ENCODE data around the gene PHACTR2.

The PHACTR2 gene

DNA sequence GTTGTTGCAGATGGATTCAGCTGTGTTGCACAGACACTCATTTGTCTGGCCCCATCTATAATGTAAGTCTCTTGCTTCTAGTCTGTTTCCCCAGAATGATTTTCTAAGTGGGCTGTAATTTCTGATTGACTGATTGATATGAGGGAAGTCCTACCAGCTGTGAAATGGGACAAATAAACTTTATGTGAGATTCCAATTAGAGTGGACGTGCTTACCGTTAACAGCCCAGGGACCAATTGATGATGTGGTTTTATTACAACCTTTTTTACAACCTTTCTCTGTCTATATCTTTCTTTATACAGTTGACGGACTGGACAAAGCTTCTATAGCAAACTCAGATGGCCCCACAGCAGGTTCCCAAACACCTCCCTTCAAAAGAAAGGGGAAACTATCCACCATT is 33.9 kb downstream of the PHACTR2 start:
- H3K27ac ChIP-seq (ENCODE audit: insufficient read depth, low read depth, low read length, poor library complexity, severe bottlenecking): no peak overlapping the region
- H3K36me3 ChIP-seq (ENCODE audit: control insufficient read depth, insufficient read depth, low read length): no peaks in the 10 kb centered on the region
- no peaks in the 10 kb centered on the region for H3K4me1 ChIP-seq (ENCODE audit: control insufficient read depth, insufficient read depth, low read length)
- no peaks in the 10 kb centered on the region for H3K27me3 ChIP-seq (ENCODE audit: control insufficient read depth, insufficient read depth, low read length, poor library complexity, severe bottlenecking)
- no peaks in the 10 kb centered on the region for H3K9me3 ChIP-seq (ENCODE audit: control insufficient read depth, low read length)
- no peak overlapping the region for H3K4me3 ChIP-seq (ENCODE audit: insufficient read depth, low read depth, low read length)
- 95% methylated on average over 3 of the region's 3 CpGs for WGBS, 2 experiments

DNA sequence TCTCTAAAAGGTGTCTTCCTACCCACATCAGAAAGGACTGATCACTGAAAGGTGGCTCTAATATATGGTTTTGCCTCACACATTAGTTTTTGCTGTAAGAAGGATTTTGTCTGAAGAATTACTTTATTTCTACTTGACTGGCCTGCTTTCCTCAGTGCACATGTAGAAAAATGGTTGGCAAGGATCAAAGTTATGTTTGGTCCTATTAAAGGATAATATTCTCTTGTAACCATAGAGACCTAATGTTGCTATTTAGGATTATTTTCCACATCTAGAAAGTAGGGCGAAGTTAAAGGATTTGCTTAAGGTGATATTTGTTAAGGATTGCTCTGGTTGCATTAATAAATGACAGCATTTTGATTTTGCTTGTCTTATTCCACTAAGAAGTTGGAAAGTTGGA is 40.7 kb downstream of the PHACTR2 start:
- no peaks in the 10 kb centered on the region for H3K9me3 ChIP-seq (ENCODE audit: control insufficient read depth, low read length)
- 100% methylated on average over 1 of the region's 1 CpG for WGBS, 2 experiments
- H3K4me1 ChIP-seq (ENCODE audit: control insufficient read depth, insufficient read depth, low read length): no peaks in the 10 kb centered on the region
- H3K27me3 ChIP-seq (ENCODE audit: control insufficient read depth, insufficient read depth, low read length, poor library complexity, severe bottlenecking): no peaks in the 10 kb centered on the region
- H3K36me3 ChIP-seq (ENCODE audit: control insufficient read depth, insufficient read depth, low read length): no peaks in the 10 kb centered on the region
- no peak overlapping the region for H3K27ac ChIP-seq (ENCODE audit: insufficient read depth, low read depth, low read length, poor library complexity, severe bottlenecking)
- H3K4me3 ChIP-seq (ENCODE audit: insufficient read depth, low read depth, low read length): no peak overlapping the region

DNA sequence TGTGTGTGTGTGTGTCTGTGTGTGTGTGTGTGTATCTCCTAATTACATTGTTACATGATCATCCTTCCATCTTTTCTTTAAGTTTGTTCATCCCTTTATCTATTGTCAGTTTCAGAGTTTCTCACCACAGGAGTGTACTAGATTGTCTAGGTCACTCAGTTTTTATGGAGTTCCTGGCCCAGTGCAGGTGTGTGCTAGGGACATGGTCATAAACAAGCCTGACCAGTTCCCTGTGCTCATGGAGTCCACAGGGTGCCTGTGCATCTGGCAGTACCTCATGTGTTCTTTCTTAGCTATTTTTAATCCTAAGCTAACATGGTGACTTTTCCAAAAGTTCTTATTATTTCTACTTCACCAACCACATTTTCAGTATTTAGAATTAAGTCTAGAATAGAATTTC is 43.9 kb downstream of the PHACTR2 start:
- no peak overlapping the region for H3K4me3 ChIP-seq (ENCODE audit: insufficient read depth, low read depth, low read length)
- H3K9me3 ChIP-seq (ENCODE audit: control insufficient read depth, low read length): no peaks in the 10 kb centered on the region
- H3K4me1 ChIP-seq (ENCODE audit: control insufficient read depth, insufficient read depth, low read length): no peaks in the 10 kb centered on the region
- H3K36me3 ChIP-seq (ENCODE audit: control insufficient read depth, insufficient read depth, low read length): no peaks in the 10 kb centered on the region
- H3K27ac ChIP-seq (ENCODE audit: insufficient read depth, low read depth, low read length, poor library complexity, severe bottlenecking): no peak overlapping the region
- no peaks in the 10 kb centered on the region for H3K27me3 ChIP-seq (ENCODE audit: control insufficient read depth, insufficient read depth, low read length, poor library complexity, severe bottlenecking)

DNA sequence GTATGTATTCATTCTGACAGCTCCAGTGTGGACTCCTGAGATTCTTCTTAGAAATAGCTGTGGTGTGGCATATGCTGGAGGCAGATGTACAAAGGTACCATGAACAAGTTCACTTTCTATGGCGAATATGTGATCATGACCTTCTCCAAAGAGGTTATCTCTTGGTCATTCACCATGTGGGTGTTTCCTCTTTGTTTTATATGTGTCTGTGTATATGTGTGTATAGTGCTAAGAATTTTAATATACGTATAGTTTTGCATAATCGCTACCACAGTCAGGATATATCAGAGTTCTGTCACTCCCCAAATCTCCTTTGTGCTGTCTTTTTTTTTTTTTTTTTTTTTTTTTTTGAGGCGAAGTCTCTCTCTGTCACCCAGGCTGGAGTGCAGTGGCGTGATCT is 47.1 kb downstream of the PHACTR2 start:
- Histone ChIP-seq H3K27ac (ENCODE audit: insufficient read depth, low read depth, low read length, poor library complexity, severe bottlenecking) (no peak overlapping the region), H3K4me3 (ENCODE audit: insufficient read depth, low read depth, low read length) (no peak overlapping the region), H3K4me1 (ENCODE audit: control insufficient read depth, insufficient read depth, low read length) (no peaks in the 10 kb centered on the region), H3K36me3 (ENCODE audit: control insufficient read depth, insufficient read depth, low read length) (no peaks in the 10 kb centered on the region), H3K27me3 (ENCODE audit: control insufficient read depth, insufficient read depth, low read length, poor library complexity, severe bottlenecking) (no peaks in the 10 kb centered on the region), H3K9me3 (ENCODE audit: control insufficient read depth, low read length) (no peaks in the 10 kb centered on the region)
- 95 to 97% methylated on average over 4 to 5 of the region's 5 CpGs for WGBS, 2 experiments

DNA sequence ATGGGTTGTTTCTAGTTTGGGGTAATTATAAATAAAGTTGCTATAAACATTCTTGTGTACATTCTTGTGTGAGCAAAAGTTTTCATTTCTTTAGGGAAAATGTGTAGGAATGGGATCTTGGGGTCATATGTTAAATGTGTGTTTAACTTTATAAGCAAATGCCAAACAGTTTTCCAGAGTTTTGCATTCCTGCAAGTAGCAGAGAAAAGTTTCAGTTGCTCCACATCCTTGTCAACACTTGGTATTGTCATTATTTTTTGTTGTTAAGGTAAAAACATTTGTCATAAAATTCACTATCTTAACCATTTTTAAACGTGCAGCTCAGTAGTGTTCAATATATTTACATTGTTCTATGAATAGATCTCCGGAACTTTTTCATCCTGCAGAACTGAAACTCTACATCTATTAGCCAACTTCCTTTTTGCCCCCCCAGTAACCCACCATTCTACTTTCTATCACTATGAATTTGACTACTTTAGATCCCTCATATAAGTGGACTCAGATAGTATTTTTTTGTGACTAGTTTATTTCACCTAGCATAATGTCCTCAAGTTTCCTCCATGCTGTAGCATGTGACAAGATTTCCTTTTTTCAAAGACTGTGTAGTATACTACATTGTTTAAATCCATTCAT is 48.4 kb downstream of the PHACTR2 start:
- Histone ChIP-seq H3K27ac (ENCODE audit: insufficient read depth, low read depth, low read length, poor library complexity, severe bottlenecking) (no peak overlapping the region), H3K9me3 (ENCODE audit: control insufficient read depth, low read length) (no peaks in the 10 kb centered on the region), H3K4me3 (ENCODE audit: insufficient read depth, low read depth, low read length) (no peak overlapping the region), H3K27me3 (ENCODE audit: control insufficient read depth, insufficient read depth, low read length, poor library complexity, severe bottlenecking) (no peaks in the 10 kb centered on the region), H3K36me3 (ENCODE audit: control insufficient read depth, insufficient read depth, low read length) (no peaks in the 10 kb centered on the region), H3K4me1 (ENCODE audit: control insufficient read depth, insufficient read depth, low read length) (no peaks in the 10 kb centered on the region)
- WGBS, 2 experiments: 95% methylated on average over 2 of the region's 2 CpGs

DNA sequence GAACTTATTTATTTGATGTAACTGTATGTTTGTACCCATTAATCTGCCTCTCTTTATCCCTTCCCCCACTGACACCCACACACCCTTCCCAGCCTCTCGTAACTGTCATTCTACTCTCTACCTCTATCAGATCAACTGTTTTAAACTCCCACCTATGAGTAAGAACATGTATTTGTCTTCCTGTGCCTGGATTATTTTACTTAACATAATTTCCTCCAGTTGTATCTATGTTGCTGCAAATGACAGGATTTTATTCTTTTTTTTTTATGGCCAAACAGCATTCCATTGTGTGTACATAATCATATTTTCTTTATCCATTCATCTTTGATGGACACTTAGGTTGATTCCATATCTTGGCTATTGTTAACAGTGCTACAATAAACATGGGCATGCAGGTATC is 49.3 kb downstream of the PHACTR2 start:
- 89 to 94% methylated on average over 1 of the region's 1 CpG for WGBS, 2 experiments

DNA sequence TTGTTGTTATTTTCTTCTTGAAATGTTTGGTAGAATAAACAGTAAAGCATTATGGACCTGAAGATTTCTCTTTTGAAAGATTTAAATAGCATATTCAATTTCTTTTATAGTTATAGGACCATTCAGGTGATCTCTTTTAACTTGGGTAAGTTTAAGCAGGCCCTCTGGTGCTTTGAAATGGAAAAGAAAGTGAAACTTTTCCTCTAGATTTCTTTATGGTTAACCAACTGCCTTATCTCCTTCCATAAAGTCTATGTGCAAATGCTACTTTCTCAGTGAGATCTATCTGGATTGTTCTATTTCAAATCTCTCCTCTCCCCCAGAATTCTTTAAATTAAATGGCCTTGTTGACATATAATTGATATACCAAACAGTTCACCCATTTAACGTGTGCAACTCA is 54.0 kb downstream of the PHACTR2 start:
- no peak overlapping the region for H3K27ac ChIP-seq (ENCODE audit: insufficient read depth, low read depth, low read length, poor library complexity, severe bottlenecking)
- peaks cover 7% of the 10 kb centered on the region for H3K4me1 ChIP-seq (ENCODE audit: control insufficient read depth, insufficient read depth, low read length)
- no peaks in the 10 kb centered on the region for H3K9me3 ChIP-seq (ENCODE audit: control insufficient read depth, low read length)
- no peak overlapping the region for H3K4me3 ChIP-seq (ENCODE audit: insufficient read depth, low read depth, low read length)
- 89 to 100% methylated on average over 1 of the region's 1 CpG for WGBS, 2 experiments
- H3K36me3 ChIP-seq (ENCODE audit: control insufficient read depth, insufficient read depth, low read length): no peaks in the 10 kb centered on the region
- no peaks in the 10 kb centered on the region for H3K27me3 ChIP-seq (ENCODE audit: control insufficient read depth, insufficient read depth, low read length, poor library complexity, severe bottlenecking)

More for the DNA sequence above, 49.3 kb downstream of the PHACTR2 start:
- H3K36me3 ChIP-seq (ENCODE audit: control insufficient read depth, insufficient read depth, low read length): no peaks in the 10 kb centered on the region
- H3K9me3 ChIP-seq (ENCODE audit: control insufficient read depth, low read length): no peaks in the 10 kb centered on the region
- no peak overlapping the region for H3K4me3 ChIP-seq (ENCODE audit: insufficient read depth, low read depth, low read length)
- no peaks in the 10 kb centered on the region for H3K4me1 ChIP-seq (ENCODE audit: control insufficient read depth, insufficient read depth, low read length)
- H3K27ac ChIP-seq (ENCODE audit: insufficient read depth, low read depth, low read length, poor library complexity, severe bottlenecking): no peak overlapping the region
- H3K27me3 ChIP-seq (ENCODE audit: control insufficient read depth, insufficient read depth, low read length, poor library complexity, severe bottlenecking): no peaks in the 10 kb centered on the region

DNA sequence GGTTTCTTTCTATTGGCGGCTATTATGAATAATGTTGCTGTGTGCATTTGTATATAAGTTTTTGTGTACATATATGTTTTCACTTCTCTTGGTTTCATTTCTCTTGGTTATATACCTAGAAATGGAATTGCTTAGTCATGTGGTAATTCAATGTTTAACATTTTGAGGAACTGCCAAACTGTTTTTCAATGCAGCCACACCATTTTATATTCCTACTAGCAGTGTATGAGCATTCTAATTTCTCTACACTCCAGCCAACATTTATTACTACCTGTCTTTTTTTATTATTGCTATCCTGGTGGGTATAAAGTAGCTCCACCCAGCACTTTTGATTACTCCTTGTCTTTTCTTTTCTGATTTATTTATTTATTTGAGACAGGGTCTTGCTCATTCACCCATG is 54.8 kb downstream of the PHACTR2 start:
- H3K4me3 ChIP-seq (ENCODE audit: insufficient read depth, low read depth, low read length): no peak overlapping the region
- no peaks in the 10 kb centered on the region for H3K36me3 ChIP-seq (ENCODE audit: control insufficient read depth, insufficient read depth, low read length)
- peaks cover 7% of the 10 kb centered on the region for H3K4me1 ChIP-seq (ENCODE audit: control insufficient read depth, insufficient read depth, low read length)
- no peak overlapping the region for H3K27ac ChIP-seq (ENCODE audit: insufficient read depth, low read depth, low read length, poor library complexity, severe bottlenecking)
- no peaks in the 10 kb centered on the region for H3K9me3 ChIP-seq (ENCODE audit: control insufficient read depth, low read length)
- no CpG with 5 or more reads among the region's 1 CpG for WGBS, 2 experiments
- H3K27me3 ChIP-seq (ENCODE audit: control insufficient read depth, insufficient read depth, low read length, poor library complexity, severe bottlenecking): no peaks in the 10 kb centered on the region

DNA sequence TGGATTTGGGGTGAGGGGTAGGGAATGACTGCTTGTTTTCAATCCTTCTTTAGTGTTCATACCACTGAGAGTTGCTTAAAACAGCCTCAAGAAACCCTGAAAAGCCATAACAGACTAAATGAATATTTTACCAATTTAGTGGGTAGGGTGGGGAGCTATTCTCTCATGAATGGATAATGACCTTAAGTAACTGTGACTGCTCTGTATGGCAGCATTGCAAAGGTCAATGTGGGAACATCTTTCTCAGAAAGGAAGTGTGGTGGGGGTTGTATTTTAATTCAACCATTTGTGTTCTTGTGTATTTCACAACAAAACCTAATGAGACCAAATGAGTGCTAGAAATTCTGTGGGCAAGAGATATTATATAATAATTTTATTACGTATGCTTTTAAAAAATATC is 55.7 kb downstream of the PHACTR2 start:
- WGBS, 2 experiments: no CpG with 5 or more reads among the region's 1 CpG
- H3K4me1 ChIP-seq (ENCODE audit: control insufficient read depth, insufficient read depth, low read length): peaks cover 7% of the 10 kb centered on the region
- no peak overlapping the region for H3K4me3 ChIP-seq (ENCODE audit: insufficient read depth, low read depth, low read length)
- H3K36me3 ChIP-seq (ENCODE audit: control insufficient read depth, insufficient read depth, low read length): no peaks in the 10 kb centered on the region
- no peak overlapping the region for H3K27ac ChIP-seq (ENCODE audit: insufficient read depth, low read depth, low read length, poor library complexity, severe bottlenecking)
- no peaks in the 10 kb centered on the region for H3K27me3 ChIP-seq (ENCODE audit: control insufficient read depth, insufficient read depth, low read length, poor library complexity, severe bottlenecking)
- H3K9me3 ChIP-seq (ENCODE audit: control insufficient read depth, low read length): no peaks in the 10 kb centered on the region

DNA sequence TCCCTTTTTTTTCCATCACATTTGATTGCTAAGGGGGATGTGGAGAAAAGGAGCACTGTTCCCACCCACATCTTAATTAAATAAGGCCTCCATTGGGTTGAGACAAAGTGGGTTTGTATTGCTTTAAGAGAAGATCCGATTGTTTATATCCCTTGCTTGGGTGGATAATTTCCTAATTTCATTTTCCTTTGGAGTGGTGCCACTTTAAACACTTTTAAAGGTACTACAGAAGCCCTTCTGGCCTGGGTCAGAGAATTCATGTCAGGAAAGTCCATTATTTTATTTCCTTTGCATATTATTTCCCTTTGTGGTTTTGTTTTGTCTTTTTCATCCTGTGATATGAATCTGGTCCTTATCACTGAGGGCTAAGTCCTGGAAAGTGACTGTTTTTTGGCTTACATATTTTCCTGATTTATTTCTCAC is 56.9 kb downstream of the PHACTR2 start:
- Histone ChIP-seq H3K27me3 (ENCODE audit: control insufficient read depth, insufficient read depth, low read length, poor library complexity, severe bottlenecking) (no peaks in the 10 kb centered on the region), H3K9me3 (ENCODE audit: control insufficient read depth, low read length) (no peaks in the 10 kb centered on the region), H3K4me1 (ENCODE audit: control insufficient read depth, insufficient read depth, low read length) (peaks cover 7% of the 10 kb centered on the region), H3K4me3 (ENCODE audit: insufficient read depth, low read depth, low read length) (no peak overlapping the region), H3K36me3 (ENCODE audit: control insufficient read depth, insufficient read depth, low read length) (no peaks in the 10 kb centered on the region), H3K27ac (ENCODE audit: insufficient read depth, low read depth, low read length, poor library complexity, severe bottlenecking) (no peak overlapping the region)
- WGBS, 2 experiments: 78 to 92% methylated on average over 1 of the region's 1 CpG
